Nephron progenitor cell (in vitro differentiated cells): Measurements from ENCODE around the gene UBXN4.

ENCODE experiments used
- DNase-seq: peaks from one replicate; pipeline ENCODE4 v3.0.0; 2021
- H3K27ac Mint-ChIP-seq: 2 replicates; pipeline ENCODE4 v1.8.0; 2021; ENCODE audit warnings: mild to moderate bottlenecking, moderate library complexity, mixed read lengths
- H3K27me3 Mint-ChIP-seq: 2 replicates; pipeline ENCODE4 v1.8.0; 2021; ENCODE audit warnings: mild to moderate bottlenecking, low read depth, mixed read lengths; ENCODE audit not compliant: poor library complexity
- H3K36me3 Mint-ChIP-seq: 2 replicates; pipeline ENCODE4 v1.8.0; 2021; ENCODE audit warnings: low read depth, mixed read lengths
- H3K4me1 Mint-ChIP-seq: 2 replicates; pipeline ENCODE4 v1.8.0; 2021; ENCODE audit warnings: mixed read lengths
- H3K4me3 Mint-ChIP-seq: 2 replicates; pipeline ENCODE4 v1.8.0; 2021; ENCODE audit warnings: mild to moderate bottlenecking, moderate library complexity, mixed read lengths
- H3K9me3 Mint-ChIP-seq: 2 replicates; pipeline ENCODE4 v1.8.0; 2021; ENCODE audit warnings: mild to moderate bottlenecking, moderate library complexity, mixed read lengths
- TF ChIP-seq, protein P1 (sequence below): fragments of 200-600 bp; sonication (generic); IDR thresholded peaks from 2 replicates; pipeline ENCODE4 v1.5.0; 2021; ENCODE audit warnings: antibody characterized with exemption

The UBXN4 gene

DNA sequence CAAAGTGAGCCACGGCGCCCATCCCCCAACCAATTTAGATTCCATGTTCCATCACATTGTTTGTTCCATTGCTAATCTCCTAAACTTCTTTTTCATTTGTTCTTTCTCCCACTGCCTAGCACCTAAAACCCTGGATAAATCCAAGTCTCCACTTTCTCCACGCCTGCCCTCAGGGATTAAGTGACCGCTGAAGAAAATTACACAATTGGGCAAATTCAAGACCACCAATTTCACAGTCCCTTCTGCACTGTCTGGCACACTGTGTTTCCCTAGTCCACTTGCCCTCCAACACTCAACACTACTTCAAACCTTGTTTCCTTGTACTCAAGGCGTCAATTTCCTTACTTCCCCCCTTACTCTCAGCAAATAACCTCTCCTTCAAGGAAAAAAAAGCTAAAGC lies 5.1 kb upstream of the UBXN4 start:
- Mint-ChIP-seq H3K36me3 (peaks cover 5% of the 10 kb centered on the region), H3K27me3 (no peaks in the 10 kb centered on the region), H3K4me1 (peaks cover 13% of the 10 kb centered on the region), H3K9me3 (peaks cover 4% of the 10 kb centered on the region), H3K4me3 (no peak overlapping the region), H3K27ac (no peak overlapping the region)
- no peak for DNase-seq
- TF ChIP-seq, protein P1, sequence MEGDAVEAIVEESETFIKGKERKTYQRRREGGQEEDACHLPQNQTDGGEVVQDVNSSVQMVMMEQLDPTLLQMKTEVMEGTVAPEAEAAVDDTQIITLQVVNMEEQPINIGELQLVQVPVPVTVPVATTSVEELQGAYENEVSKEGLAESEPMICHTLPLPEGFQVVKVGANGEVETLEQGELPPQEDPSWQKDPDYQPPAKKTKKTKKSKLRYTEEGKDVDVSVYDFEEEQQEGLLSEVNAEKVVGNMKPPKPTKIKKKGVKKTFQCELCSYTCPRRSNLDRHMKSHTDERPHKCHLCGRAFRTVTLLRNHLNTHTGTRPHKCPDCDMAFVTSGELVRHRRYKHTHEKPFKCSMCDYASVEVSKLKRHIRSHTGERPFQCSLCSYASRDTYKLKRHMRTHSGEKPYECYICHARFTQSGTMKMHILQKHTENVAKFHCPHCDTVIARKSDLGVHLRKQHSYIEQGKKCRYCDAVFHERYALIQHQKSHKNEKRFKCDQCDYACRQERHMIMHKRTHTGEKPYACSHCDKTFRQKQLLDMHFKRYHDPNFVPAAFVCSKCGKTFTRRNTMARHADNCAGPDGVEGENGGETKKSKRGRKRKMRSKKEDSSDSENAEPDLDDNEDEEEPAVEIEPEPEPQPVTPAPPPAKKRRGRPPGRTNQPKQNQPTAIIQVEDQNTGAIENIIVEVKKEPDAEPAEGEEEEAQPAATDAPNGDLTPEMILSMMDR: no peak

DNA sequence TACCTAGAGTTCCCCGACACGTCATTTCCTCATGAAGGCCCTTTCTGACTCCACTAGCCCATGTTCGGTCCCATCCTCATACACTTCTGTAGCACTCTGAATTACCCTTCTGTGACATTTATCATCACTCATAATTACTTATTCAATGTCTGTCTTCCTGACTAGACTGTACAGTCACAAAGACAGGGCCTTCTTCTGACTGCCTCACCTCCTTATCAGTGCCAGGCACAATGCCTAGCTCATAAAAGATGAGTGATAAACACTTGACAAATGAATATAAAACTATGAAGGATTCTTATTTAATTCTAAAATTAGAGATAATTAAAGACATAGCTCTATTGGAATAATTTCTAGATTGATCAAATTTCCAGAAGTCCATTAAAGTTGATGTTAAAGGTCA lies 1.4 kb upstream of the UBXN4 start:
- Mint-ChIP-seq H3K4me3 (no peak overlapping the region), H3K27me3 (no peaks in the 10 kb centered on the region), H3K36me3 (peaks cover 19% of the 10 kb centered on the region), H3K9me3 (peaks cover 4% of the 10 kb centered on the region), H3K4me1 (peaks cover 24% of the 10 kb centered on the region), H3K27ac (no peak overlapping the region)
- TF ChIP-seq, protein P1: no peak
- no peak for DNase-seq

DNA sequence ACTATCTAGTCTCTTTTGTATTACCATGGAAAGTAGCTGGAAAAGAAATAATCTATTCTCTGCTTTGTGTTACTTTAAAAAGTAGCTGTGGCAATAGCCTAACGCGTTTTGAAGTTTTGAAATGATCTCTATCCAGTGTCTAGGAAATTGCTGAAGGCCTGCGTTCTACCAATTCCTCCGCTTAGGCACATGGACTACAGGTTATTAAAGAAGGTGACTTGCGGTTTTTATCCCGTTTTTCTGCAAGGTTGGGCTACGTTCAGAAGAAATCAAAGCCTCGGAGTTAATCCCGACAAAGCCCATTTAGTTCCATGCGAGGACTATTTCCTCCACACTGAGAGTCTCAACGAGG lies 636 bp upstream of the UBXN4 start:
- Mint-ChIP-seq H3K4me1 (peaks cover 26% of the 10 kb centered on the region), H3K36me3 (peaks cover 26% of the 10 kb centered on the region), H3K9me3 (peaks cover 4% of the 10 kb centered on the region), H3K27me3 (no peaks in the 10 kb centered on the region), H3K4me3 (no peak overlapping the region), H3K27ac (no peak overlapping the region)
- TF ChIP-seq, protein P1: no peak
- DNase-seq: no peak

DNA sequence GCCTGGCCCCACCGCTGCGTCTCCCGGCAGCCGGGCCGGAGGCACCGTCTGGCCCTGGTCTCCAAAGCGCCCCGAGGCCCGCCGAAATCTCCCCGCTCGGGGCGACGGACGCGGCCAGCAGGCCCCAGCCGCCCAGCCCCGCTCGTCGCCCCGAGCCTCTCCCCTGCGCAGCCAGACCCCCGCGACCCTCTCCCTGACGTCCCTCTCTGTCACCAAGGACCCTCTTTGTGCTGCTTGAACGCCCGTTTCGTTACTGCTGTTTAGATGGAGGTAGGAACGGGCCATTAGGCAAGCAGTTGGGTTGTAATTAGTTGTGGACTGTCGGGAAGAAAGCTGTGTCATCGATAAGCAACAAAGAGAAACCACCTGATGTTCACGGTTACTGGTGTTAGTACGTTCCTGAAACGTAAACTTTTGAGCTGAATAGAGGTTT lies 686 bp downstream of the UBXN4 start:
- Mint-ChIP-seq H3K27ac (peak overlapping the region; percentile 100), H3K4me1 (peaks cover 29% of the 10 kb centered on the region), H3K4me3 (peak overlapping the region; percentile 97), H3K36me3 (peaks cover 36% of the 10 kb centered on the region), H3K27me3 (no peaks in the 10 kb centered on the region), H3K9me3 (peaks cover 4% of the 10 kb centered on the region)
- TF ChIP-seq, protein P1: no peak
- DNase-seq: no peak

DNA sequence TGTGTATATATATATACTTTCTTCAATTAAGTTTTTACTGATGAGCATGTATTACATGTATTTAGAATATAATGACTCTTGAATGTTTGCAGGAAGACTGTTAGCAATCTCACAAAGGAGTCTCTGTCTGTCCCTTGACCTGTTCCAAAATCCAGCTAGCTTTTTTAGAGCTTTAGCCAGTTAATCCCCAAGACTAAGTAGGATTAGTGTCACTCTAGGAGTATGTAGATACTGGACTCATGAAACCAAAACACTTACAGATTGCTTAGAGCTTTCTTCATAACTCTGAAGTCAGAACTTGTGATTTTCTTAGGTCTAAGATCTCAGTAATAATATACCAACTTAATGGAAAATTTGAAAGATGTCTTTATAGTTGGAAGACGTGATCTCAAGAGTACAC lies 2.2 kb downstream of the UBXN4 start:
- Mint-ChIP-seq H3K36me3 (peaks cover 52% of the 10 kb centered on the region), H3K27ac (no peak overlapping the region), H3K4me1 (peaks cover 29% of the 10 kb centered on the region), H3K27me3 (no peaks in the 10 kb centered on the region), H3K9me3 (peaks cover 4% of the 10 kb centered on the region), H3K4me3 (peak overlapping the region; percentile 97)
- DNase-seq: no peak
- TF ChIP-seq, protein P1: no peak

DNA sequence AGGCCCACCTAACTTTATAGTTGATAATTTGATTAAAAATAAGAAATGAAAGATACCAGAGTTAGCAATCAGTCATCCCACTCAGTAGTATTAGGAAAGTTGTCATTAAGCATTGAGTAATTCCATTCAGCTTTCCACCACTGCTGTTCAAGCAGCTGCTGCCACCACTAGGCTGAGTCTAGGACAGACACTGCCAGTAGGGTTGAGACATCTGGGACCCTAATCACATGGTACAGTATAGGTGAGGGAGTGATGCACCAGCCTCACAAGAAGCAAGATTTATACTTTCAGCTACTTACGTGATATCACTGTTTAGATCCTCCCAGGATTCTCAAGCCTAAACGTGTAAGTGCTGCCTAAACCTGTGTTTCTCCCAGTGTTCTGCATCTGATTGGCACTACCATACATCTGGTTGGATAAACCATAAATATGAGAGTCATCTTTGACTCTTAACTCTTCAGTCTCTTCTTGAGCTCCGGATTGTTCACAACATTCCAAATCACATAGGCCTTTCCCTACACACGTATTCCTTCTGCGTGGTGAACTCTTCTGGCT lies 3.2 kb downstream of the UBXN4 start:
- no peak for DNase-seq
- Mint-ChIP-seq H3K36me3 (peaks cover 61% of the 10 kb centered on the region), H3K27me3 (no peaks in the 10 kb centered on the region), H3K27ac (no peak overlapping the region), H3K9me3 (peaks cover 4% of the 10 kb centered on the region), H3K4me3 (peak overlapping the region; percentile 97), H3K4me1 (peaks cover 29% of the 10 kb centered on the region)
- TF ChIP-seq, protein P1: no peak
